Epithelial cell of esophagus (primary cell): Measurements from ENCODE around the gene FFAR2.

Source experiments
- DNase-seq: peaks from one replicate; pipeline ENCODE4 v3.0.0; 2010; ENCODE audit warnings: low read depth
- H3K4me3 ChIP-seq: 2 replicates; pipeline ENCODE4 v1.5.1; 2011; ENCODE audit warnings: mild to moderate bottlenecking, low read length, control low read depth
- CTCF ChIP-seq: IDR thresholded peaks from 2 replicates; pipeline ENCODE4 v1.5.1; 2011; ENCODE audit warnings: low read depth, mild to moderate bottlenecking, low read length, control low read depth, inconsistent platforms; ENCODE audit not compliant: insufficient read depth; ENCODE audit errors: missing control alignments

The FFAR2 gene

GRCh38 chr19:35442091-35442490 lies 6.0 kb upstream of the FFAR2 start:
- DNase-seq: no peak
- H3K4me3 ChIP-seq: no peak overlapping the region
- no peak for TF ChIP-seq CTCF

GRCh38 chr19:35444735-35445134 lies 3.3 kb upstream of the FFAR2 start:
- TF ChIP-seq CTCF: no peak
- DNase-seq: no peak
- no peak overlapping the region for H3K4me3 ChIP-seq

- TF ChIP-seq CTCF: no peak
- no peak overlapping the region for H3K4me3 ChIP-seq
- no peak for DNase-seq
Observed at GRCh38 chr19:35445826-35446593, 2.0 kb upstream of the FFAR2 start.

- H3K4me3 ChIP-seq: no peak overlapping the region
- TF ChIP-seq CTCF: no peak
- peak; percentile 19 for DNase-seq
Observed at GRCh38 chr19:35449359-35450043, 1.4 kb downstream of the FFAR2 start.

- H3K4me3 ChIP-seq: no peak overlapping the region
- DNase-seq: no peak
- TF ChIP-seq CTCF: no peak
Observed at GRCh38 chr19:35451338-35452096, 3.5 kb downstream of the FFAR2 start.

- TF ChIP-seq CTCF: no peak
- no peak overlapping the region for H3K4me3 ChIP-seq
- no peak for DNase-seq
Observed at GRCh38 chr19:35454663-35455062, 6.6 kb downstream of the FFAR2 start.
